GM12873 (cell line): Measurements from ENCODE around the gene AFF3.

Source experiments
- CTCF ChIP-seq: IDR thresholded peaks from 2 replicates; pipeline ENCODE4 v1.5.1; 2012; ENCODE audit warnings: low read depth, mild to moderate bottlenecking, moderate library complexity, low read length, control low read depth; ENCODE audit not compliant: insufficient read depth; ENCODE audit errors: missing control alignments

AFF3 gene

GRCh38 chr2:100142393-100142792, at the start of gene AFF3:
AFF3 (minus strand) TSS chr2:100142590; CDS start chr2:100104454, 38,136 bp downstream.
- no peak for TF ChIP-seq CTCF

GRCh38 chr2:100189387-100189786, 47.0 kb upstream of the AFF3 start:
- no peak for TF ChIP-seq CTCF

- no peak for TF ChIP-seq CTCF
Measured at GRCh38 chr2:100188326-100188725, 45.9 kb upstream of the AFF3 start.

- no peak for TF ChIP-seq CTCF
Measured at GRCh38 chr2:100186126-100186525, 43.7 kb upstream of the AFF3 start.

GRCh38 chr2:100185516-100185915, 43.1 kb upstream of the AFF3 start:
- no peak for TF ChIP-seq CTCF

- TF ChIP-seq CTCF, result no peak
Measured at GRCh38 chr2:100185105-100185504, 42.7 kb upstream of the AFF3 start.

GRCh38 chr2:100184055-100184737, 41.8 kb upstream of the AFF3 start:
- TF ChIP-seq CTCF, result no peak
